ENCODE results near the gene WIPF3. TPM values are rescaled to one million over a fixed set of nuclear protein-coding genes. Genes with fewer than 3 reads are reported as not detected.

Gene WIPF3
- total RNA-seq, 1 donor from 2014 or later = not detected

- no peak overlapping the region for H3K27ac Mint-ChIP-seq (ENCODE audit: unreplicated experiment)
Observed at GRCh38 chr7:29853072-29853471, 46.8 kb downstream of the WIPF3 start.

GRCh38 chr7:29853789-29854188 is 47.5 kb downstream of the WIPF3 start:
- no peak overlapping the region for H3K27ac Mint-ChIP-seq (ENCODE audit: unreplicated experiment)
- no peaks in the 10 kb centered on the region for H3K36me3 Mint-ChIP-seq (ENCODE audit: unreplicated experiment)
- no peak for TF ChIP-seq CTCF (IDR thresholded peaks at IDR 0.05)
- no peaks in the 10 kb centered on the region for H3K9me3 Mint-ChIP-seq (ENCODE audit: unreplicated experiment)
- peaks cover 55% of the 10 kb centered on the region for H3K27me3 Mint-ChIP-seq (ENCODE audit: unreplicated experiment)
- DNase-seq (ENCODE audit: extremely low spot score, unreplicated experiment) = no peak
- H3K4me1 Mint-ChIP-seq (ENCODE audit: unreplicated experiment) = peaks cover 5% of the 10 kb centered on the region
- H3K4me3 Mint-ChIP-seq (ENCODE audit: unreplicated experiment) = no peak overlapping the region

More at GRCh38 chr7:29853072-29853471, 46.8 kb downstream of the WIPF3 start:
- Mint-ChIP-seq H3K4me3 (ENCODE audit: unreplicated experiment) (no peak overlapping the region), H3K9me3 (ENCODE audit: unreplicated experiment) (no peaks in the 10 kb centered on the region), H3K4me1 (ENCODE audit: unreplicated experiment) (no peaks in the 10 kb centered on the region), H3K27me3 (ENCODE audit: unreplicated experiment) (peaks cover 60% of the 10 kb centered on the region), H3K36me3 (ENCODE audit: unreplicated experiment) (no peaks in the 10 kb centered on the region)
- TF ChIP-seq CTCF (IDR thresholded peaks at IDR 0.05) = no peak
- no peak for DNase-seq (ENCODE audit: extremely low spot score, unreplicated experiment)

GRCh38 chr7:29854257-29854938 is 48.1 kb downstream of the WIPF3 start:
- Mint-ChIP-seq H3K4me1 (ENCODE audit: unreplicated experiment) (peaks cover 11% of the 10 kb centered on the region), H3K27me3 (ENCODE audit: unreplicated experiment) (peaks cover 50% of the 10 kb centered on the region), H3K9me3 (ENCODE audit: unreplicated experiment) (no peaks in the 10 kb centered on the region), H3K36me3 (ENCODE audit: unreplicated experiment) (no peaks in the 10 kb centered on the region), H3K27ac (ENCODE audit: unreplicated experiment) (no peak overlapping the region), H3K4me3 (ENCODE audit: unreplicated experiment) (no peak overlapping the region)
- TF ChIP-seq CTCF (IDR thresholded peaks at IDR 0.05) = no peak
- no peak for DNase-seq (ENCODE audit: extremely low spot score, unreplicated experiment)

- Mint-ChIP-seq H3K4me3 (ENCODE audit: unreplicated experiment) (no peak overlapping the region), H3K27ac (ENCODE audit: unreplicated experiment) (no peak overlapping the region), H3K9me3 (ENCODE audit: unreplicated experiment) (no peaks in the 10 kb centered on the region), H3K27me3 (ENCODE audit: unreplicated experiment) (peaks cover 28% of the 10 kb centered on the region), H3K36me3 (ENCODE audit: unreplicated experiment) (no peaks in the 10 kb centered on the region), H3K4me1 (ENCODE audit: unreplicated experiment) (peaks cover 11% of the 10 kb centered on the region)
- no peak for DNase-seq (ENCODE audit: extremely low spot score, unreplicated experiment)
- no peak for TF ChIP-seq CTCF (IDR thresholded peaks at IDR 0.05)
Observed at GRCh38 chr7:29857654-29858053, 51.3 kb downstream of the WIPF3 start.

GRCh38 chr7:29858191-29858951 is 52.1 kb downstream of the WIPF3 start:
- no peak for DNase-seq (ENCODE audit: extremely low spot score, unreplicated experiment)
- peaks cover 11% of the 10 kb centered on the region for H3K4me1 Mint-ChIP-seq (ENCODE audit: unreplicated experiment)
- peak overlapping the region; percentile 13 for H3K27ac Mint-ChIP-seq (ENCODE audit: unreplicated experiment)
- peaks cover 23% of the 10 kb centered on the region for H3K27me3 Mint-ChIP-seq (ENCODE audit: unreplicated experiment)
- H3K9me3 Mint-ChIP-seq (ENCODE audit: unreplicated experiment) = no peaks in the 10 kb centered on the region
- no peak for TF ChIP-seq CTCF (IDR thresholded peaks at IDR 0.05)
- H3K36me3 Mint-ChIP-seq (ENCODE audit: unreplicated experiment) = no peaks in the 10 kb centered on the region
- no peak overlapping the region for H3K4me3 Mint-ChIP-seq (ENCODE audit: unreplicated experiment)
